K562 (cell line): ENCODE results near the gene SLC26A11. TPM values are rescaled to one million over a fixed set of nuclear protein-coding genes. Genes with fewer than 3 reads are reported as not detected.

Experiments
- ATAC-seq: fragments of 200-7000 bp; cut with Tn5 transposase; 3 replicates; pipeline ENCODE4 v1.9.1; 2020; ENCODE audit warnings: moderate library complexity
- BruUV-seq: library from RNA; stranded (reverse); fragments of 400-500 nt; replicated peaks from 2 replicates; lab custom pipeline; 2021; lab: Mats Ljungman, UMichigan
- CTCF ChIA-PET: fragments of 300-600 bp; formaldehyde crosslinking; extraction: SDS; loops from one replicate; lab custom pipeline; 2021; ENCODE audit warnings: low intra/inter-chr PET ratio; lab: Yijun Ruan, JAX
- POLR2A ChIA-PET: fragments of 300-600, 350-650 bp; sonication (Branson Sonifier 250); formaldehyde crosslinking; extraction: SDS; loops from one replicate; lab custom pipeline; 2021; ENCODE audit warnings: antibody characterized with exemption, inconsistent platforms; lab: Yijun Ruan, JAX
- DNase-seq, 4 experiments: peaks; one replicate each; pipeline versions ENCODE4 v3.0.0 to v3.0.0-alpha.2; 2011 to 2018; ENCODE audit warnings: low spot score in 3 of 4, mixed read lengths in 3 of 4; ENCODE audit errors: extremely low read depth in 1 of 4
- FAIRE-seq: peaks from 2 replicates; lab custom pipeline; 2011; peaks lifted over from hg19 to GRCh38; lab: Jason Lieb, UNC
- H2AFZ ChIP-seq: 2 replicates; pipeline ENCODE4 v1.6.0; 2011; ENCODE audit warnings: low read depth, low read length, control low read depth, inconsistent platforms
- H3K27ac ChIP-seq: fragments of 200-600 bp; 3 replicates; pipeline ENCODE4 v1.8.0; 2011; ENCODE audit warnings: low read depth, mild to moderate bottlenecking, control low read depth, inconsistent platforms, low read length, moderate library complexity, mixed read lengths; ENCODE audit errors: extremely low read depth
- H3K27me3 ChIP-seq, 2 experiments: fragments of 300-600 bp in 1 of 2; 2 replicates in 1 of 2; 3 replicates in 1 of 2; pipeline versions ENCODE4 v1.6.0 to v1.8.0; 2011; ENCODE audit warnings: inconsistent platforms in 2 of 2, low read length in 2 of 2, mild to moderate bottlenecking in 1 of 2, mixed read lengths in 1 of 2, moderate library complexity in 1 of 2; ENCODE audit not compliant: control insufficient read depth in 2 of 2, insufficient read depth in 2 of 2
- H3K36me3 ChIP-seq: fragments of 300-600 bp; 3 replicates; pipeline ENCODE4 v1.8.0; 2011; ENCODE audit warnings: mild to moderate bottlenecking, low read length, inconsistent platforms; ENCODE audit not compliant: control insufficient read depth, insufficient read depth
- H3K4me1 ChIP-seq, 2 experiments: fragments of 200-600 bp in 1 of 2; replicated peaks in 1 of 2; 2 replicates in 1 of 2; 3 replicates in 1 of 2; pipeline versions ENCODE4 v1.5.1 to v1.8.0; 2011; ENCODE audit warnings: inconsistent platforms in 2 of 2, low read length in 2 of 2, mild to moderate bottlenecking in 1 of 2, mixed read lengths in 1 of 2, moderate library complexity in 1 of 2; ENCODE audit not compliant: control insufficient read depth in 2 of 2, insufficient read depth in 2 of 2
- H3K4me2 ChIP-seq: 2 replicates; pipeline ENCODE4 v1.6.1; 2011; ENCODE audit warnings: low read length, control low read depth, inconsistent platforms, mixed read lengths; ENCODE audit not compliant: insufficient read depth
- H3K4me3 ChIP-seq: fragments of 200-600 bp; sonication (generic), shearing (Covaris generic); 2 replicates; pipeline ENCODE4 v1.5.1; 2016; ENCODE audit warnings: control low read depth, inconsistent platforms
- H3K79me2 ChIP-seq: fragments of 200-600 bp; 3 replicates; pipeline ENCODE4 v1.8.0; 2011; ENCODE audit warnings: low read length, inconsistent platforms; ENCODE audit not compliant: control insufficient read depth, insufficient read depth
- H3K9ac ChIP-seq, 2 experiments: 2 replicates each; pipeline versions ENCODE4 v1.6.0 to v1.6.1; 2011; ENCODE audit warnings: low read depth in 2 of 2, low read length in 2 of 2, control low read depth in 1 of 2, inconsistent platforms in 1 of 2, mild to moderate bottlenecking in 1 of 2, mixed read lengths in 1 of 2; ENCODE audit not compliant: insufficient read depth in 1 of 2
- H3K9me1 ChIP-seq: one replicate; pipeline ENCODE4 v1.6.0; 2011; ENCODE audit warnings: inconsistent platforms, mild to moderate bottlenecking, low read length, moderate library complexity; ENCODE audit not compliant: control insufficient read depth, insufficient read depth
- H3K9me3 ChIP-seq: replicated peaks from 2 replicates; pipeline ENCODE4 v1.5.1; 2011; ENCODE audit warnings: low read depth, low read length, inconsistent platforms; ENCODE audit not compliant: control insufficient read depth, insufficient read depth
- H4K20me1 ChIP-seq: replicated peaks from 2 replicates; pipeline ENCODE4 v1.6.1; 2011; ENCODE audit warnings: low read length, inconsistent platforms, mixed read lengths; ENCODE audit not compliant: control insufficient read depth, insufficient read depth
- FOXM1 ChIP-seq, 2 experiments: fragments of 450-650 bp in 1 of 2; sonication (generic) in 1 of 2; formaldehyde crosslinking in 1 of 2; IDR thresholded peaks; 2 replicates each; pipeline versions ENCODE4 v1.6.1 to v1.9.0; 2017 to 2022; ENCODE audit warnings: low read depth in 2 of 2, mild to moderate bottlenecking in 2 of 2, missing genetic modification reagents in 1 of 2, moderate library complexity in 1 of 2
- SAFB2 ChIP-seq: fragments of 200-400 bp; formaldehyde crosslinking; IDR thresholded peaks from 2 replicates; pipeline ENCODE4 v1.6.1; 2018; ENCODE audit warnings: borderline replicate concordance, low read length, low read depth, moderate library complexity; ENCODE audit not compliant: severe bottlenecking
- ZNF282 ChIP-seq: sonication (generic); formaldehyde crosslinking; IDR thresholded peaks from 2 replicates; pipeline ENCODE4 v1.8.1; 2023; ENCODE audit warnings: missing genetic modification reagents
- ZNF717 ChIP-seq: fragments of 250-450 bp; sonication (Bioruptor Pico); IDR thresholded peaks from 2 replicates; pipeline ENCODE4 v1.5.0; 2021
- ZSCAN32 ChIP-seq: fragments of 450-650 bp; formaldehyde crosslinking; IDR thresholded peaks from 2 replicates; pipeline ENCODE4 v1.4.0; 2020; ENCODE audit warnings: mild to moderate bottlenecking, moderate library complexity
- WGBS: fragments of 100-300 bp; shearing (Covaris generic); methylation state at CpG from one replicate; pipeline ENCODE4 v1.1.6; 2016; ENCODE audit warnings: low coverage, mixed read lengths; ENCODE audit not compliant: insufficient coverage; ENCODE audit errors: missing lambda C conversion rate; 5-methylcytosine and 5-hydroxymethylcytosine counted together
- in situ Hi-C: fragments of 300-500 bp; cut with MboI; formaldehyde crosslinking; loops from 4 replicates; pipeline ENCODE4 v1.15.0; 2018; ENCODE audit warnings: inconsistent platforms, mixed read lengths
- intact Hi-C: fragments of 100-400 bp; cut with micrococcal nuclease; formaldehyde crosslinking; loops from 2 replicates; pipeline ENCODE4 v1.14.2; 2022
- polyA plus RNA-seq, 8 experiments: library from polyadenylated mRNA; depleted of rRNA in 4 of 8; stranded (reverse) in 5 of 8; unstranded in 3 of 8; fragments of >200 nt; fragmentation: Nextera tagmentation in 2 of 8; fragmentation: Illumina TruSeq in 1 of 8; extraction: Ambion mirVana in 2 of 8; extraction: Trizol in 1 of 8; gene quantifications; 2 replicates each; pipeline versions ENCODE4 v1.2.1 to v1.2.3, GENCODE V29; 2011 to 2014; ENCODE audit warnings: inconsistent platforms in 1 of 8, missing spikeins in 1 of 8
- total RNA-seq, 7 experiments: library from RNA; depleted of rRNA in 6 of 7; stranded (reverse); fragments of >200 nt in 6 of 7; fragmentation: Illumina TruSeq in 2 of 7; extraction: Trizol in 2 of 7; gene quantifications; 2 replicates each; pipeline versions ENCODE4 v1.2.1 to v1.2.3, GENCODE V29; 2011 to 2021; ENCODE audit warnings: low replicate concordance in 1 of 7
- TF ChIP-seq, protein P1 (sequence below): fragments of 450-650 bp; IDR thresholded peaks from 2 replicates; pipeline ENCODE4 v1.6.1; 2016; ENCODE audit warnings: borderline replicate concordance

Gene SLC26A11
- total and polyA plus RNA-seq, 9 of the 15 experiments (the other 6 are each of a cell fraction or from before 2014, with no cell fraction given), result 0.06 to 3.1 (median 1.2) TPM; not detected in 1

DNA sequence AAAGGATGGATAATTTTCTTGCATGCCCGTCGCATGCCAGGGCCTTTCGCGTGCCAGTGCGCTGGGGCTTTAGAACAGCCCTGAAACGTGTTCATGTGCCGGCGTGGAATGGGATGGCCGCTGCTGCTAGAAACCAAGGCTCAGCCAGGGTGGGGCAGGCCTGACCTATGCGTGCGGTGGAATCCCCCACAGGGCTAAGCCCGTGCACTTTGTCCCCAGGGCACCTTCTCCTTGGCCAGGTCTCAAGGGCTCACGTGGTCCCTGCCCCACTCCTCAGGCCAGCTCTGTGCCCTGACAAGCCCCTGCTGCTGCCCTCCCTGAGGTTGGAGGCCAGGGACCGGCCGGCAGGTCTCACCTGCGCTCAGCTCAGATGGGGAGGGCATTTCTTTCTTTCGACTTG lies 27.3 kb downstream of the SLC26A11 start:
- H3K79me2 ChIP-seq, result no peaks in the 10 kb centered on the region
- POLR2A ChIA-PET, result interaction anchor here (0.6 kb wide), 1 partner anchor 642 kb away, joined by 3 read pairs; no protein-coding TSS in a partner anchor
- no TSS peak for BruUV-seq
- no peak for FAIRE-seq
- H3K9me1 ChIP-seq, result no peaks in the 10 kb centered on the region
- H3K4me3 ChIP-seq, result no peak overlapping the region
- H3K4me2 ChIP-seq, result no peak overlapping the region
- no peaks in the 10 kb centered on the region for H3K27me3 ChIP-seq
- H4K20me1 ChIP-seq, result no peaks in the 10 kb centered on the region
- no peak for DNase-seq
- CTCF ChIA-PET, result no interaction called here
- intact Hi-C loops, result no loop called here
- TF ChIP-seq ZNF717 (CRISPR knock-in tag) (no peak), FOXM1 (IDR thresholded peaks at IDR 0.05; ENCODE audit: low read depth) (no peak), FOXM1 (CRISPR knock-in tag; IDR thresholded peaks at IDR 0.05; ENCODE audit: low read depth) (no peak), ZNF282 (no peak), ZSCAN32 (CRISPR knock-in tag) (no peak), SAFB2 (no peak)
- TF ChIP-seq, protein P1, sequence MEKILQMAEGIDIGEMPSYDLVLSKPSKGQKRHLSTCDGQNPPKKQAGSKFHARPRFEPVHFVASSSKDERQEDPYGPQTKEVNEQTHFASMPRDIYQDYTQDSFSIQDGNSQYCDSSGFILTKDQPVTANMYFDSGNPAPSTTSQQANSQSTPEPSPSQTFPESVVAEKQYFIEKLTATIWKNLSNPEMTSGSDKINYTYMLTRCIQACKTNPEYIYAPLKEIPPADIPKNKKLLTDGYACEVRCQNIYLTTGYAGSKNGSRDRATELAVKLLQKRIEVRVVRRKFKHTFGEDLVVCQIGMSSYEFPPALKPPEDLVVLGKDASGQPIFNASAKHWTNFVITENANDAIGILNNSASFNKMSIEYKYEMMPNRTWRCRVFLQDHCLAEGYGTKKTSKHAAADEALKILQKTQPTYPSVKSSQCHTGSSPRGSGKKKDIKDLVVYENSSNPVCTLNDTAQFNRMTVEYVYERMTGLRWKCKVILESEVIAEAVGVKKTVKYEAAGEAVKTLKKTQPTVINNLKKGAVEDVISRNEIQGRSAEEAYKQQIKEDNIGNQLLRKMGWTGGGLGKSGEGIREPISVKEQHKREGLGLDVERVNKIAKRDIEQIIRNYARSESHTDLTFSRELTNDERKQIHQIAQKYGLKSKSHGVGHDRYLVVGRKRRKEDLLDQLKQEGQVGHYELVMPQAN, result no peak
- H3K4me1 ChIP-seq, result peaks cover 0 to 51% of the 10 kb centered on the region in 2 experiments; a peak in 3 of 5 replicates
- no peaks in the 10 kb centered on the region for H3K36me3 ChIP-seq
- no peak overlapping the region for H2AFZ ChIP-seq
- WGBS, result 76% methylated on average over 17 of the region's 17 CpGs
- ATAC-seq, result no peak
- in situ Hi-C loops, result no loop called here
- H3K9me3 ChIP-seq, result no peaks in the 10 kb centered on the region
- no peak overlapping the region for H3K27ac ChIP-seq
- peak overlapping the region in 1 of 2 experiments; percentile 35; a peak in 1 of 4 replicates for H3K9ac ChIP-seq
